Fibroblast of gingiva (primary cell): ENCODE results near the gene MRGPRX2.
A peak's percentile ranks its signal among the peaks of the same experiment; 100 is the strongest.

ENCODE experiments used
- DNase-seq: peaks from one replicate; pipeline ENCODE4 v3.0.0-alpha.2; 2011; ENCODE audit warnings: low read depth

Gene MRGPRX2

GRCh38 chr11:19060629-19061028, at the start of gene MRGPRX2:
TSS of gene MRGPRX2 (minus strand) at chr11:19060717. CDS start at chr11:19056402, 4,315 bp downstream.
- no peak for DNase-seq

GRCh38 chr11:19110295-19110694, 49.8 kb upstream of the MRGPRX2 start:
- no peak for DNase-seq

GRCh38 chr11:19107125-19107524, 46.6 kb upstream of the MRGPRX2 start:
- DNase-seq, result no peak

DNA sequence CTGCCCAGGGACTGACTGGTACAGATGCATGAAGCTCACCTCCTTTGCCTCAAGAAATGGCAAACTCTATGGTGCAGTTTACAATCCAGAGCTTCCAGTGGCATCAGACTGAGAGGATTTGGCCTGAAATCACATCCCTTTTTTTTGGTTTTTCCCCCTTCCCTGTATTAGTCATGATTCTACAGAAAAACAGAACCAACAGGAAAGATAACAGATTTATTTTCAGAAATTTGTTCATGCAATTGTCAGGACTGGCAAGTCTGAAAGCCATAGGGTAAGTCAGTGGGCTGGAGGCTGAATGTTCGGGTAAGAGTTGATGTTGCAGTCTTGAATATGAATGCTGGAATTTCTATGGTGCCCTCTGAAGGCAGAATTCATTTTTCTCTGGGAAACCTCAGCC, 44.5 kb upstream of the MRGPRX2 start:
- DNase-seq, result no peak

- no peak for DNase-seq
Measured at GRCh38 chr11:19102521-19102900, 42.0 kb upstream of the MRGPRX2 start.

GRCh38 chr11:19101796-19102520, 41.4 kb upstream of the MRGPRX2 start:
- no peak for DNase-seq

GRCh38 chr11:19100885-19101284, 40.4 kb upstream of the MRGPRX2 start:
- no peak for DNase-seq

DNA sequence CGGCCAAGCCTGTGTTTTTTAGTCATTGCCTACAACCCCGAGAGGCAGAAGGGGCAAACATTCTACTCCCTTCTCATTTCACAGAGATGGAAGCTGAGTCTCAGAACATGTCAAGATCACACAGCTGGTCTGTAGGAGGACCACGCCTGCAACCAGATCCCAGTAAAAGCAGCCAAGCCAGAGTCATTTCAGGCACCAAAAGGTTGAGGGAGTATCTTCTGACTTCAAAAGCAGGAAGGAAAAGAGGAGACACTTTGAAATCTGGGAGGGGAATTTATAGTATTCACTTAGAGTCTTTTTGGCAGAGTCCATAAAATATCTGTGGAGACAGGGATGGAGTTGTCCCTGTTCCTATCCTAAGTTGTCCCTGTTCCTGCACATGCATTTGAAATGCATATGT, 38.6 kb upstream of the MRGPRX2 start:
- no peak for DNase-seq

DNA sequence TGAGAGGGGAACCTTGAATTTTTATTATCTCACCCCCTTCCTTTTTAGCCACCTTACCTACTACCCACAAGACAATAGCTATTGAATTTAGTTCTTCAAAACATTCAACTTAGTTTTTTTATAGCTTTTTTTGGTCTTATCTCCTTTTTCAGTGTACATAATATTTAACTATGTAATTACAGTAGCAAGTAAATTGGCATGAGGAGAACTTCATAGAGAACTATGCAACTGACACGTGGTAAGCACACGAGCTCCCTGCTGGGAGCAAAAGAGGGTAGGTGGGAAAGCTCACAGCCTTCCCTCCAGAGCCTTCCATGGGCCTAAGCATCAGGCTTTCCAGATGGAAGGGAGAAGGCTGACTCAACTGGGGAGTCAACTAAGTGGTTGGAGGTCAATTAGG, 34.3 kb upstream of the MRGPRX2 start:
- no peak for DNase-seq

DNA sequence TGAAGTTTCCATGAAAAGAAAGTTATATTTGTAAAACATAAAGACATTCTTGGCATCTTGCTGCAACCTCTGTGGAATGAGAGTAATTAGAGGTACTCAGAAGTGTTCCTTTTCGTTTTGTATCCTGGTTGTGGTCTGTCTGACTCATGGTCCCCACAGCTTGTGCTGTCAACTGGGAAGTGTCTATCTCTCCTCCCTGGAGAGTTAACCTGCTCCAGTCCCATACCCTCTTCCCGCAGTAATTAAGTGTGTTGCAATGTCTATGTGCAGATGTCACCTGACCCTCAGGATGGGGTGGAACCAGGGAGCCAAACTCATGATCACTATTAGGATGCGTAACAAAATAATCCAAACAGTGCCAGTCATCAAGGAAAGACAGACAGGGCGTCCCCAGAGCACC, 33.5 kb upstream of the MRGPRX2 start:
- DNase-seq, result no peak

DNA sequence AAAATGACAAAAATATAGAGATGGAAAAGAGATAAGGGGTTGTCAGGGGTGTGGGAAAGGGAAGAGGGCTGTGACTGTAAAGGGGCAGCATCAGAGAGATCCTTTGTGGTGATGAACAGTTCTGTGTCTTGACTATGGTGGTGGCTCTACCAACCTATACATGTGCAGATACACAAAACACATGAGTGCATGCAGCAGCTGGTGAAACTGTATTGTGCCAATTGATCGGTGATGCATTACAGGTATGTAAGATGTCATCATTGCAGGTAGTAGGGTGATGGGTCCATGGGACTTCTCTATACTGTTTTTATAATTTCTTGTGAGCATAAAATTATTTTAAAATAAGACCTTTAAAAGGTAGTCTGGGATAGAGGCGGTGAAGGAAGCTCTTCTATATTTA, 32.3 kb upstream of the MRGPRX2 start:
- no peak for DNase-seq

DNA sequence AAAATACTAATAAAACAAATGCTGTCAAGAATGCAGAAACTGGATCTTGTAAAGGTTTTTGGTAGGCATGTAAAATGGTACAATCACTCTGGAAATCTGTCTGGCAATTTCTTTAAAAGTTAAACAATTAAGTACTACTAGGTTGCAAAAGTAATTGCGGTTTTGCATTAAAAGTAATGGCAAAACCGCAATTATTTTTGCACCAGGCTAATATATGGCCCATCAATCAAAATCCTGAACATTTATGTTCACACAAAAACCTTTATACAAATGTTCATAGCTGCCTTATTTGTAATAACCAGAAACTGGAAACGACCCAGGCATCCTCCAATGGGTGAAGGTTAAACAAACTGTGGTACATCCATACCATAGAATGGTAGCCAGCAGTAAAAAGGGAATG, 31.8 kb upstream of the MRGPRX2 start:
- no peak for DNase-seq

DNA sequence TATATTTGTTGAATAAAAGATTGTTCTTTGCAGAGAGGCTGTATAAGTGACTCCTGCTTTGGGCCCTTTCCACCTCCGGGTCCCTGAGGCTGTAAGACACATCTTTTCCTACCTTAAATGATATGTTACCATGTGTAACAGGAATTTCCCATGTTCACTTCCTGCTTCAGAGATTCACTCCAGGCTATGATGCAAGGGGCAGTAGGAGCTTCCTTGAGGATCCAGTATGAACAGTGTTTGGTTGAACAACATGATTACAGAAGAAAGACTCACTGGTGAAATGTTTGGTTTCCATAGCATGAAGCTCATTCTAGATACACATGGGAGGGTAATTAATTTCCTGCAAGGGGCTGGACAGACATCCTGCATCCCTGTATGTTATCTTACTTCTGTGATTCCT, 30.8 kb upstream of the MRGPRX2 start:
- DNase-seq, result no peak

GRCh38 chr11:19089421-19089820, 28.9 kb upstream of the MRGPRX2 start:
- no peak for DNase-seq

GRCh38 chr11:19088791-19089190, 28.3 kb upstream of the MRGPRX2 start:
- no peak for DNase-seq

DNA sequence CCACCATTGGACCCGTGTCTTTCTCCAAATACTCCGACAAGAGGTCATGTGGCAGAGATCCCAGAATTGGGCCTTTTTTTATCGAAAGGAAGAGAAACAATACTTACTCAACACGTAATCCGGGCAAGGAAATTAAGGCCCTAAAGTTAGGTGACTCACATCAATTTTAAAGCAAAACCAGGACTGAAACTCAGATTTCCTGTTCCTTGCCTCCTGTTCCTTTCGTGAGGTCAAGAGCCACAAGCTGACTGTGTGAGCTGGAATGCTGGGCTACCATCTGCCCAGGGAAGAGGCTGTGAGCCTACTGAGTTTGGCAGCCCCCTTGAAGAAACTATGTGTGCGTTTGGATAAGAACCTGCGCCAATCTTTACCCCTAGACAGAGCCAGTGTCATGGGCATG, 27.1 kb upstream of the MRGPRX2 start:
- DNase-seq, result peak; percentile 38

- DNase-seq, result no peak
Measured at GRCh38 chr11:19084661-19085315, 24.3 kb upstream of the MRGPRX2 start.

DNA sequence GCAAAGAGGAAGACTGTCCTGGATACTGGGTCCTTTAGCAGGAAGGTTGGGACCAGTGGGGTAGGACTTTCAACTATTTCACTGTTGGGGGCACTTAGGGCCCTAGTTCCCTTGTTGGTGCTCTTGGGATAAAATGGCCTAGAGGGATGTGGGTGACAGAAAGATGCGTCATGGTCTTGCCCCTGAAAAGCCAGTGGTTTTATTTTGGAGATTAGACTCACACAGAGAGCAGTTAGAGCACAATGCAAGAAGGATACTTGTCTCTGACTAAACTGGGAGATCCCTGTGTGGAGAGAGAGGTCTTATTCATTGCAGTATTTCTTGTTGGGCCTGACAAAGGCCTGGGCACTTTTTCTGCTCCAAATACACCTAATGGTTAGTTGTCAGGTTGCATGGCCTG, 22.6 kb upstream of the MRGPRX2 start:
- DNase-seq, result no peak

GRCh38 chr11:19080579-19080993, 20.1 kb upstream of the MRGPRX2 start:
- DNase-seq, result peak; percentile 25

- peak; percentile 84 for DNase-seq
Measured at GRCh38 chr11:19079643-19080440, 19.3 kb upstream of the MRGPRX2 start.

DNA sequence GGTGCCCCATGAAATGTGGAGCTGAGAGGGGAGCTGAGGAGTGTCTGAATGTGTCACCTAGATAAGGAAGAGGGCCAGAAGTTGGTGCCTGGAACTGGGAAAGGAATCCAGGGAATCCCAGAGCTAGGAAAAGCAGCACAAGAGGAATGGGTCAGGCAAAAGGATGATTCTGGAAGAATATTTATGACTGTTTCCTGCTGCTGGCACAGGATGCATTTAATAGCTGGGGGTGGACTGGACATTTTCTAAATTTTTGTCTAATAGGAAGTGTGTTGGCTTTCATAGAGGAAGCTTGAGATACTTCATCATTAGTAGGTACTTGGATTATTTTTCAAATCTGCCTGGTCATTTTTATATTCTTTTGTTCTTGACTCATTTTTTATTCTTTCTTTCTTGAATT, 17.4 kb upstream of the MRGPRX2 start:
- DNase-seq, result no peak

DNA sequence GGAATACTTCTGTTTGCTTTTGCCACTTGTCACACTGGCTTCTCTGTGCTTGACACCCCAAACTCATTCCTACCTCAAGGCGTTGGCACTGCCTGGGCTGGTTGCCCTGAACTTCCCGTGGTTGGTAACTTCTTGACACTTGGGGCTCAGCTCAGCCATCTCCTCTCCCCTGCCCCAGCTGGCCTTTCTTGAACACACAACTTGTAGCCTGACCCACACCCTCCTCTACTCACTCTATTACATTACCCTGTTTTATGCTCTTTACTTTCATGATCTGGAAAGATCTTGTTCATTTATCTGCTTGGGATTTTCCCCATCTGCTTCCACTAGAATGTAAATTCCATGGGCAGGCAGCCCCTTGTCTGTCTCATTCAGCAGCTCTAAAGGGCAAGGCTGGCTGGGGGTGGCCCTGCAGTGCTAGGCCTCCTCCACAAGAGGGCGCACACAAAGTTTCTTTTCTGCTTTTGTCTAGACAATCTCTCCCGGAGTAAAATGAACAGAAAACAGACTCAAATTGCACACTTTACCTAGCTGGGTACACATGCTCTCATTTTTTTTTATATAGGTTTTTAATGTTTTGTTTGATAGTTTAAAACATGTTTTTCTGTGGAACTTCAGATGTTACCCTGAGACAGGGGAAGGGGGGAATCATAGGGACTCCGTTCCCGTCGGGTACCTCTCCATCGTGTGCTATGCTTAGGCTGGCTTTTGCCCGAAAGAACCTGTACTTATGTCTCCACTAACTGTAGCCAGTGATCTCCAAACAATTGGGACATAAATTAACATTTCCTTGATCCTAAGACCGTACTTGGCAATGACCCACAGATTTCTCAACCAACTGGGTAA, 16.4 kb upstream of the MRGPRX2 start:
- DNase-seq, result peak; percentile 10
